Panc1 (cell line): ENCODE results near the gene TMEM30B. TPM values are rescaled to one million over a fixed set of nuclear protein-coding genes. Genes with fewer than 3 reads are reported as not detected.

ENCODE experiments used
- ATAC-seq: fragments of 200-7000 bp; cut with Tn5 transposase; 2 replicates; pipeline ENCODE4 v1.9.1; 2020; ENCODE audit warnings: mild to moderate bottlenecking, moderate library complexity
- Bru-seq: library from RNA; stranded (reverse); fragments of 400-500 nt; gene quantifications from one replicate; lab custom pipeline; 2021; lab: Mats Ljungman, UMichigan
- BruChase-seq, 2 experiments: library from RNA; stranded (reverse); fragments of 400-500 nt; gene quantifications; one replicate each; lab custom pipeline; 2021; lab: Mats Ljungman, UMichigan
- BruUV-seq: library from RNA; stranded (reverse); fragments of 400-500 nt; replicated peaks from 2 replicates; lab custom pipeline; 2021; lab: Mats Ljungman, UMichigan
- CTCF ChIA-PET: fragments of 300-600 bp; sonication (Branson Sonifier 250); formaldehyde crosslinking; loops from one replicate; lab custom pipeline; 2022; ENCODE audit warnings: antibody characterized with exemption; lab: Charles Lee
- POLR2A ChIA-PET: fragments of 300-600 bp; sonication (Branson Sonifier 250); formaldehyde crosslinking; loops from one replicate; lab custom pipeline; 2022; ENCODE audit warnings: antibody characterized with exemption; lab: Charles Lee
- DNase-seq: peaks from one replicate; pipeline ENCODE4 v3.0.0-alpha.2; 2010; ENCODE audit warnings: low read depth, low spot score
- H3K27ac ChIP-seq: 2 replicates; pipeline ENCODE4 v1.5.1; 2011; ENCODE audit warnings: mild to moderate bottlenecking, low read length, inconsistent platforms
- H3K27me3 ChIP-seq: fragments of 200-500 bp; sonication (Bioruptor generic); 2 replicates; pipeline ENCODE4 v1.6.0; 2014; ENCODE audit warnings: low read length, inconsistent platforms; ENCODE audit not compliant: control insufficient read depth, insufficient read depth
- H3K36me3 ChIP-seq: fragments of 200-500 bp; sonication (Bioruptor generic); 2 replicates; pipeline ENCODE4 v1.5.1; 2014; ENCODE audit warnings: inconsistent platforms, mild to moderate bottlenecking, low read length, moderate library complexity; ENCODE audit not compliant: control insufficient read depth, insufficient read depth
- H3K4me1 ChIP-seq: 2 replicates; pipeline ENCODE4 v1.5.1; 2011; ENCODE audit warnings: inconsistent platforms, mild to moderate bottlenecking, low read length, moderate library complexity; ENCODE audit not compliant: control insufficient read depth, insufficient read depth
- H3K4me3 ChIP-seq, 2 experiments: 2 replicates each; pipeline ENCODE4 v1.5.1; 2011 to 2012; ENCODE audit warnings: low read depth in 2 of 2, low read length in 2 of 2, mild to moderate bottlenecking in 2 of 2, inconsistent platforms in 1 of 2, moderate library complexity in 1 of 2
- H3K9me3 ChIP-seq: fragments of 200-500 bp; sonication (Bioruptor generic); 2 replicates; pipeline ENCODE4 v1.5.1; 2014; ENCODE audit warnings: low read depth, mild to moderate bottlenecking, inconsistent platforms, low read length, moderate library complexity; ENCODE audit not compliant: control insufficient read depth, insufficient read depth
- POLR2AphosphoS5 ChIP-seq: IDR thresholded peaks from 2 replicates; pipeline ENCODE4 v1.6.1; 2012; ENCODE audit warnings: mild to moderate bottlenecking, low read depth, low read length, moderate library complexity
- SIN3A ChIP-seq: IDR thresholded peaks from 2 replicates; pipeline ENCODE4 v1.6.1; 2012; ENCODE audit warnings: low read depth, mild to moderate bottlenecking, low read length, moderate library complexity, borderline replicate concordance; ENCODE audit not compliant: insufficient read depth
- TCF7L2 ChIP-seq: IDR thresholded peaks from 2 replicates; pipeline ENCODE4 v1.6.1; 2011; ENCODE audit warnings: mild to moderate bottlenecking, low read depth, low read length, inconsistent platforms
- in situ Hi-C: cut with HindIII; loops from 2 replicates; pipeline ENCODE4 v1.10.0; 2016; ENCODE audit warnings: low sequenced_read_pairs, low pct_unique_long_range_greater_than_20kb
- intact Hi-C: fragments of 100-400 bp; cut with micrococcal nuclease; formaldehyde crosslinking; loops from one replicate; pipeline ENCODE4 v1.10.0; 2022; ENCODE audit not compliant: unreplicated experiment
- long read RNA-seq: library from polyadenylated mRNA; unstranded; transcript quantifications from one replicate; pipeline ENCODE4 v2.0.0, GENCODE V29; 2021; ENCODE audit not compliant: unreplicated experiment
- polyA plus RNA-seq: library from polyadenylated mRNA; unstranded; fragments of >200 nt; gene quantifications from one replicate; pipeline ENCODE4 v1.2.1, GENCODE V29; 2012; ENCODE audit warnings: missing spikeins; ENCODE audit not compliant: insufficient read length
- total RNA-seq: library from RNA; stranded (reverse); gene quantifications from one replicate; pipeline ENCODE4 v1.2.1, GENCODE V29; 2021; ENCODE audit not compliant: unreplicated experiment
- TF ChIP-seq, protein P1 (sequence below), 2 experiments: IDR thresholded peaks; 2 replicates each; pipeline ENCODE4 v1.6.1; 2011 to 2012; ENCODE audit warnings: low read depth in 2 of 2, control low read depth in 1 of 2, low read length in 1 of 2, mild to moderate bottlenecking in 1 of 2, moderate library complexity in 1 of 2; ENCODE audit not compliant: insufficient read depth in 1 of 2
- TF ChIP-seq, protein P2 (sequence below): fragments of 450-650 bp; IDR thresholded peaks from 2 replicates; pipeline ENCODE4 v1.5.1; 2017; ENCODE audit warnings: mild to moderate bottlenecking

Gene TMEM30B, protein sequence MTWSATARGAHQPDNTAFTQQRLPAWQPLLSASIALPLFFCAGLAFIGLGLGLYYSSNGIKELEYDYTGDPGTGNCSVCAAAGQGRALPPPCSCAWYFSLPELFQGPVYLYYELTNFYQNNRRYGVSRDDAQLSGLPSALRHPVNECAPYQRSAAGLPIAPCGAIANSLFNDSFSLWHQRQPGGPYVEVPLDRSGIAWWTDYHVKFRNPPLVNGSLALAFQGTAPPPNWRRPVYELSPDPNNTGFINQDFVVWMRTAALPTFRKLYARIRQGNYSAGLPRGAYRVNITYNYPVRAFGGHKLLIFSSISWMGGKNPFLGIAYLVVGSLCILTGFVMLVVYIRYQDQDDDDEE
- 0.10 TPM for total RNA-seq
- polyA plus RNA-seq: not detected
- Bru-seq, nascent RNA: percentile 24 among the genes with signal in this experiment
- percentile 27 among the genes with signal in this experiment for BruChase-seq, experiment 1, labeled RNA remaining after a 2-hour chase
- percentile 28 among the genes with signal in this experiment for BruChase-seq, experiment 2, labeled RNA remaining after a 6-hour chase
- long read RNA-seq: 0 reads

DNA sequence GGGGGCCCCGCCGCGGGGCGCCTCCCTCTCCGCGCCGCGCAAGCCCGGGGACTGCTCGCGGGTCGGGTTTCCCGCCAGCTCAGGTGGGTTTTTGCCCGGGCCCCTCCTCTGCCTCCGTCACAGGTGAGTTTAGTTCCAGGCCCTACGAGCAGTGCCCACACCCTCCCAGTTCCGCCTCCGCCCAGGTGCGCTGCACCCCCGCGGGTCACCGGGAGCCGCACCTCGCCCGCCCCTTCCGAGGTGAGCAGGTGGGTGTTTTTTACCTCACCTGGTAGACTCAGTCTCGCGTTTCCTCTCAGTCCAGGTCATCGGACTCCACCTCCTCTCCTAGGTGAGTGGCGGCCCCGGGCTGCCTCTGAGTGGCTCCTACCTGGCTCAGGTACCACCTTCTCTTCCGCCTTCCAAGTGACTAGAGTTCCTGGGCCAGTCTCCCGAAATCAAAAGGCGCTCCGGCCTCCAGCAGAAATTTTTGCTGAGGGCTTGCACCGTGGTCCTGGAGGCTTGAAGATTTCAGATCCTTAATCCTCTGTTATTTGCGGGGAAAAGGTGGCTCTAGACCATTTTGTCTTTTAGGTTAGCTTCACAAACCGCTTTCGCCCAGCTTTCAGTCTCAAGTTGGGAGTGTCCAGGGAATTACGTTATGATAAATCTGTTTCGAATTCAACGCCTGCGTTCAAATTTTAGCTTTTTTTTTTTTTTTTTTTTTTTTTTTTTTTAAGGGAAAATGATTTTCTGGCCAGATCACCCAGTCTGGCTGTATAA is at the start of gene TMEM30B:
TSS of gene TMEM30B (minus strand) at position 153 of the 762 bp plus-strand sequence. CDS start 191 bp downstream, outside the sequence.
- CTCF ChIA-PET: no interaction called here
- in situ Hi-C loops (no loop called here), intact Hi-C loops (no loop called here)
- no peak for TF ChIP-seq SIN3A
- TF ChIP-seq, protein P1, sequence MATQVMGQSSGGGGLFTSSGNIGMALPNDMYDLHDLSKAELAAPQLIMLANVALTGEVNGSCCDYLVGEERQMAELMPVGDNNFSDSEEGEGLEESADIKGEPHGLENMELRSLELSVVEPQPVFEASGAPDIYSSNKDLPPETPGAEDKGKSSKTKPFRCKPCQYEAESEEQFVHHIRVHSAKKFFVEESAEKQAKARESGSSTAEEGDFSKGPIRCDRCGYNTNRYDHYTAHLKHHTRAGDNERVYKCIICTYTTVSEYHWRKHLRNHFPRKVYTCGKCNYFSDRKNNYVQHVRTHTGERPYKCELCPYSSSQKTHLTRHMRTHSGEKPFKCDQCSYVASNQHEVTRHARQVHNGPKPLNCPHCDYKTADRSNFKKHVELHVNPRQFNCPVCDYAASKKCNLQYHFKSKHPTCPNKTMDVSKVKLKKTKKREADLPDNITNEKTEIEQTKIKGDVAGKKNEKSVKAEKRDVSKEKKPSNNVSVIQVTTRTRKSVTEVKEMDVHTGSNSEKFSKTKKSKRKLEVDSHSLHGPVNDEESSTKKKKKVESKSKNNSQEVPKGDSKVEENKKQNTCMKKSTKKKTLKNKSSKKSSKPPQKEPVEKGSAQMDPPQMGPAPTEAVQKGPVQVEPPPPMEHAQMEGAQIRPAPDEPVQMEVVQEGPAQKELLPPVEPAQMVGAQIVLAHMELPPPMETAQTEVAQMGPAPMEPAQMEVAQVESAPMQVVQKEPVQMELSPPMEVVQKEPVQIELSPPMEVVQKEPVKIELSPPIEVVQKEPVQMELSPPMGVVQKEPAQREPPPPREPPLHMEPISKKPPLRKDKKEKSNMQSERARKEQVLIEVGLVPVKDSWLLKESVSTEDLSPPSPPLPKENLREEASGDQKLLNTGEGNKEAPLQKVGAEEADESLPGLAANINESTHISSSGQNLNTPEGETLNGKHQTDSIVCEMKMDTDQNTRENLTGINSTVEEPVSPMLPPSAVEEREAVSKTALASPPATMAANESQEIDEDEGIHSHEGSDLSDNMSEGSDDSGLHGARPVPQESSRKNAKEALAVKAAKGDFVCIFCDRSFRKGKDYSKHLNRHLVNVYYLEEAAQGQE (IDR thresholded peaks at IDR 0.05; ENCODE audit: insufficient read depth in 1 of 2, low read depth in 2 of 2, low read length in 1 of 2): no peak
- no peak for TF ChIP-seq TCF7L2
- TF ChIP-seq, protein P2, sequence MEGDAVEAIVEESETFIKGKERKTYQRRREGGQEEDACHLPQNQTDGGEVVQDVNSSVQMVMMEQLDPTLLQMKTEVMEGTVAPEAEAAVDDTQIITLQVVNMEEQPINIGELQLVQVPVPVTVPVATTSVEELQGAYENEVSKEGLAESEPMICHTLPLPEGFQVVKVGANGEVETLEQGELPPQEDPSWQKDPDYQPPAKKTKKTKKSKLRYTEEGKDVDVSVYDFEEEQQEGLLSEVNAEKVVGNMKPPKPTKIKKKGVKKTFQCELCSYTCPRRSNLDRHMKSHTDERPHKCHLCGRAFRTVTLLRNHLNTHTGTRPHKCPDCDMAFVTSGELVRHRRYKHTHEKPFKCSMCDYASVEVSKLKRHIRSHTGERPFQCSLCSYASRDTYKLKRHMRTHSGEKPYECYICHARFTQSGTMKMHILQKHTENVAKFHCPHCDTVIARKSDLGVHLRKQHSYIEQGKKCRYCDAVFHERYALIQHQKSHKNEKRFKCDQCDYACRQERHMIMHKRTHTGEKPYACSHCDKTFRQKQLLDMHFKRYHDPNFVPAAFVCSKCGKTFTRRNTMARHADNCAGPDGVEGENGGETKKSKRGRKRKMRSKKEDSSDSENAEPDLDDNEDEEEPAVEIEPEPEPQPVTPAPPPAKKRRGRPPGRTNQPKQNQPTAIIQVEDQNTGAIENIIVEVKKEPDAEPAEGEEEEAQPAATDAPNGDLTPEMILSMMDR: no peak
- TF ChIP-seq POLR2AphosphoS5: no peak
- no TSS peak for BruUV-seq
- no peak for ATAC-seq
- Histone ChIP-seq H3K27ac (no peak within 1 kb of the TSS), H3K4me1 (no peaks in the 10 kb centered on the region), H3K36me3 (no peaks in the 10 kb centered on the region), H3K27me3 (peaks cover 26% of the 10 kb centered on the region), H3K4me3 (peak within 1 kb of the TSS; percentile 33 to 48), H3K9me3 (no peaks in the 10 kb centered on the region)
- POLR2A ChIA-PET: no interaction called here
- no peak for DNase-seq

DNA sequence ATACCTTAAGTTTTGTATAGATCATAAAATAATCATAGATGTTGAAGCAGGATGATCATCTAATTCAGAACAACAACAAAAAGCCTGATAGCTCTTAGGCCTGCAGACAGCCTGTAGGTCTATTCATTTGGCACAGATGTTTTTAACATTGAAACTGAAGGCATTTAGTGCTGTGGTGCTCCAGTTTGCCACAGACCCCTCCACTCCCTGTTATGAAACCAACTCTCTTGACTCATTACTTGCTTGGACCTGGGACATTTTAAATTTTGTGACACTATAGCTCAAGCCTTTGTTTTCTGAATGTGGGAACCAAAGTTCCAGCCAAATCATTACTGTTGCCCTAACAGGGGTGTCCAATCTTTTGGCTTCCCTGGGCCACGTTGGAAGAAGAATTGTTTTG is 49.4 kb upstream of the TMEM30B start:
- POLR2A ChIA-PET: no interaction called here
- DNase-seq (no peak), ATAC-seq (no peak)
- no peaks in the 10 kb centered on the region for H3K4me1 ChIP-seq
- H3K27ac ChIP-seq: no peak overlapping the region
- no peaks in the 10 kb centered on the region for H3K9me3 ChIP-seq
- no TSS peak for BruUV-seq
- H3K4me3 ChIP-seq: no peak overlapping the region
- H3K27me3 ChIP-seq: no peaks in the 10 kb centered on the region
- TF ChIP-seq SIN3A (no peak), TCF7L2 (no peak), POLR2AphosphoS5 (no peak)
- TF ChIP-seq, protein P2: no peak
- TF ChIP-seq, protein P1 (IDR thresholded peaks at IDR 0.05; ENCODE audit: insufficient read depth in 1 of 2, low read depth in 2 of 2, low read length in 1 of 2): no peak
- intact Hi-C loops (no loop called here), in situ Hi-C loops (no loop called here)
- H3K36me3 ChIP-seq: no peaks in the 10 kb centered on the region
- CTCF ChIA-PET: no interaction called here
